Cardiac muscle cell (in vitro differentiated cells and primary cell): Measurements from ENCODE around the gene PRM2. TPM values are rescaled to one million over a fixed set of nuclear protein-coding genes. Genes with fewer than 3 reads are reported as not detected.

Source experiments
- DNase-seq, 2 donors: peaks; one replicate each; pipeline versions ENCODE4 v3.0.0 to v3.0.0-alpha.2; 2010 to 2017; ENCODE audit warnings: low read depth in 1 of 2, low spot score in 1 of 2
- H3K27ac ChIP-seq: fragments of 200-600 bp; sonication (generic); 2 replicates; pipeline ENCODE4 v1.5.1; 2016
- H3K27me3 ChIP-seq: fragments of 200-600 bp; sonication (generic); 2 replicates; pipeline ENCODE4 v1.6.0; 2016; ENCODE audit warnings: control low read depth
- H3K36me3 ChIP-seq: fragments of 200-600 bp; sonication (generic); 2 replicates; pipeline ENCODE4 v1.5.1; 2016; ENCODE audit warnings: control low read depth
- H3K4me1 ChIP-seq: fragments of 200-600 bp; sonication (generic); 2 replicates; pipeline ENCODE4 v1.8.1; 2017; ENCODE audit warnings: low read depth, mild to moderate bottlenecking, mixed run types
- H3K4me3 ChIP-seq: fragments of 200-600 bp; sonication (generic); 2 replicates; pipeline ENCODE4 v1.5.1; 2016; ENCODE audit warnings: mild to moderate bottlenecking
- H3K9me3 ChIP-seq: fragments of 200-600 bp; sonication (generic); 2 replicates; pipeline ENCODE4 v1.5.1; 2017; ENCODE audit warnings: low read depth, mild to moderate bottlenecking, control low read depth
- CTCF ChIP-seq: IDR thresholded peaks from 2 replicates; pipeline ENCODE4 v1.5.1; 2012; ENCODE audit warnings: low read depth, mild to moderate bottlenecking, low read length
- polyA plus RNA-seq: library from polyadenylated mRNA; unstranded; fragments of >200 nt; fragmentation: Nextera tagmentation; extraction: Ambion mirVana; gene quantifications from 2 replicates; pipeline ENCODE4 v1.2.1, GENCODE V29; 2016
- total RNA-seq: library from RNA; depleted of rRNA; stranded (reverse); fragments of >200 nt; gene quantifications from 2 replicates; pipeline ENCODE4 v1.2.3, GENCODE V29; 2016

The PRM2 gene
- total and polyA plus RNA-seq, 2 experiments from 2014 or later, result 0.42 TPM; not detected in 1

GRCh38 chr16:11264155-11264832 lies 12.0 kb downstream of the PRM2 start:
- Histone ChIP-seq H3K4me1 (no peaks in the 10 kb centered on the region), H3K36me3 (no peaks in the 10 kb centered on the region), H3K27me3 (no peaks in the 10 kb centered on the region), H3K9me3 (no peaks in the 10 kb centered on the region), H3K27ac (no peak overlapping the region), H3K4me3 (no peak overlapping the region)
- DNase-seq, result no peak
- TF ChIP-seq CTCF, result no peak

- no peak for TF ChIP-seq CTCF
- no peaks in the 10 kb centered on the region for H3K36me3 ChIP-seq
These were observed 12.5 kb downstream of the PRM2 start for GRCh38 chr16:11263737-11264136.

GRCh38 chr16:11262915-11263314 lies 13.4 kb downstream of the PRM2 start:
- Histone ChIP-seq H3K4me1 (no peaks in the 10 kb centered on the region), H3K4me3 (no peak overlapping the region), H3K27me3 (no peaks in the 10 kb centered on the region), H3K27ac (no peak overlapping the region), H3K9me3 (no peaks in the 10 kb centered on the region), H3K36me3 (no peaks in the 10 kb centered on the region)
- TF ChIP-seq CTCF, result no peak
- no peak for DNase-seq

More at GRCh38 chr16:11263737-11264136, 12.5 kb downstream of the PRM2 start:
- no peak for DNase-seq
- no peaks in the 10 kb centered on the region for H3K4me1 ChIP-seq
- no peak overlapping the region for H3K27ac ChIP-seq
- H3K9me3 ChIP-seq, result no peaks in the 10 kb centered on the region
- no peak overlapping the region for H3K4me3 ChIP-seq
- H3K27me3 ChIP-seq, result no peaks in the 10 kb centered on the region

- H3K36me3 ChIP-seq, result no peaks in the 10 kb centered on the region
- no peaks in the 10 kb centered on the region for H3K27me3 ChIP-seq
- no peaks in the 10 kb centered on the region for H3K9me3 ChIP-seq
- TF ChIP-seq CTCF, result no peak
- no peak for DNase-seq
- H3K4me3 ChIP-seq, result no peak overlapping the region
- H3K4me1 ChIP-seq, result no peaks in the 10 kb centered on the region
- H3K27ac ChIP-seq, result no peak overlapping the region
These were observed 15.7 kb downstream of the PRM2 start for GRCh38 chr16:11260596-11260966.

GRCh38 chr16:11259655-11260595 lies 16.4 kb downstream of the PRM2 start:
- Histone ChIP-seq H3K4me1 (no peaks in the 10 kb centered on the region), H3K9me3 (no peaks in the 10 kb centered on the region), H3K4me3 (no peak overlapping the region), H3K36me3 (no peaks in the 10 kb centered on the region), H3K27ac (no peak overlapping the region), H3K27me3 (no peaks in the 10 kb centered on the region)
- no peak for DNase-seq
- TF ChIP-seq CTCF, result no peak
